GM12878 (cell line): ENCODE results near the gene NIPAL3. TPM values are rescaled to one million over a fixed set of nuclear protein-coding genes. Genes with fewer than 3 reads are reported as not detected.

Experiments
- ATAC-seq: fragments of 200-7000 bp; cut with Tn5 transposase; 3 replicates; pipeline ENCODE4 v1.9.1; 2020; ENCODE audit warnings: mild to moderate bottlenecking, moderate library complexity
- BruUV-seq: library from RNA; stranded (reverse); fragments of 400-500 nt; replicated peaks from 2 replicates; lab custom pipeline; 2021; lab: Mats Ljungman, UMichigan
- CTCF ChIA-PET: fragments of 300-600 bp; sonication (Branson Sonifier 250); formaldehyde crosslinking; extraction: SDS; loops from one replicate; lab custom pipeline; 2021; ENCODE audit warnings: inconsistent platforms; lab: Yijun Ruan, JAX
- POLR2A ChIA-PET: fragments of 350-600 bp; formaldehyde crosslinking; extraction: SDS; loops from one replicate; lab custom pipeline; 2021; ENCODE audit warnings: inconsistent platforms; lab: Charles Lee
- RAD21 ChIA-PET: fragments of 300-600 bp; sonication (Branson Sonifier 250); formaldehyde crosslinking; loops from one replicate; lab custom pipeline; 2023; ENCODE audit warnings: antibody characterized with exemption; ENCODE audit not compliant: unreplicated experiment; lab: Charles Lee
- SMC1A ChIA-PET: fragments of 300-600 bp; sonication (Branson Sonifier 250); formaldehyde crosslinking; loops from one replicate; lab custom pipeline; 2023; ENCODE audit not compliant: unreplicated experiment, uncharacterized antibody; lab: Charles Lee
- DNase-seq: peaks from one replicate; pipeline ENCODE4 v3.0.0-alpha.2; 2011; ENCODE audit warnings: low read depth, low spot score
- FAIRE-seq: peaks from 3 replicates; lab custom pipeline; 2011; peaks lifted over from hg19 to GRCh38; lab: Jason Lieb, UNC
- H2AFZ ChIP-seq: 2 replicates; pipeline ENCODE4 v1.6.0; 2011; ENCODE audit warnings: low read depth, low read length, control low read depth; ENCODE audit not compliant: control insufficient read depth
- H3K27ac ChIP-seq: 2 replicates; pipeline ENCODE4 v1.5.1; 2011; ENCODE audit warnings: control low read depth; ENCODE audit not compliant: control insufficient read depth, insufficient read depth
- H3K27me3 ChIP-seq, 2 experiments: replicated peaks in 1 of 2; 2 replicates each; pipeline versions ENCODE4 v1.6.0 to v1.6.1; 2011; ENCODE audit warnings: low read length in 1 of 2; ENCODE audit not compliant: control insufficient read depth in 2 of 2, insufficient read depth in 2 of 2
- H3K36me3 ChIP-seq, 2 experiments: 2 replicates each; pipeline ENCODE4 v1.5.1; 2011; ENCODE audit warnings: low read length in 1 of 2; ENCODE audit not compliant: control insufficient read depth in 2 of 2, insufficient read depth in 2 of 2
- H3K4me1 ChIP-seq: 2 replicates; pipeline ENCODE4 v1.6.1; 2011; ENCODE audit warnings: mild to moderate bottlenecking, low read length, moderate library complexity, mixed read lengths; ENCODE audit not compliant: control insufficient read depth, insufficient read depth
- H3K4me2 ChIP-seq: 2 replicates; pipeline ENCODE4 v1.6.0; 2011; ENCODE audit warnings: control low read depth; ENCODE audit not compliant: control insufficient read depth, insufficient read depth
- H3K4me3 ChIP-seq: fragments of 200-600 bp; sonication (generic); 2 replicates; pipeline ENCODE4 v1.5.1; 2016
- H3K79me2 ChIP-seq: 2 replicates; pipeline ENCODE4 v1.6.0; 2011; ENCODE audit warnings: low read length; ENCODE audit not compliant: control insufficient read depth, insufficient read depth
- H3K9ac ChIP-seq: 2 replicates; pipeline ENCODE4 v1.8.0; 2011; ENCODE audit warnings: low read length, control low read depth, mixed read lengths; ENCODE audit not compliant: control insufficient read depth, insufficient read depth
- H3K9me3 ChIP-seq: replicated peaks from 3 replicates; pipeline ENCODE4 v1.5.1; 2011; ENCODE audit warnings: mild to moderate bottlenecking, low read length; ENCODE audit not compliant: control insufficient read depth, insufficient read depth
- H4K20me1 ChIP-seq: 2 replicates; pipeline ENCODE4 v1.6.0; 2011; ENCODE audit not compliant: control insufficient read depth, insufficient read depth
- CBFB ChIP-seq: IDR thresholded peaks from 2 replicates; pipeline ENCODE4 v1.6.1; 2016; ENCODE audit warnings: antibody characterized with exemption, low read depth
- IKZF1 ChIP-seq: fragments of 450-650 bp; conservative IDR thresholded peaks from 2 replicates; pipeline ENCODE4 v1.6.1; 2017; ENCODE audit warnings: antibody characterized with exemption, mild to moderate bottlenecking
- KDM1A ChIP-seq: fragments of 200-600 bp; sonication (generic); IDR thresholded peaks from 2 replicates; pipeline ENCODE4 v1.6.1; 2016; ENCODE audit warnings: borderline replicate concordance
- MTA3 ChIP-seq: IDR thresholded peaks from 2 replicates; pipeline ENCODE4 v1.6.1; 2012; ENCODE audit warnings: low read length, inconsistent platforms, borderline replicate concordance
- NFYB ChIP-seq: IDR thresholded peaks from 2 replicates; pipeline ENCODE4 v1.6.1; 2011; ENCODE audit warnings: low read depth, mild to moderate bottlenecking, low read length, improper control_type of control experiment, moderate library complexity; ENCODE audit not compliant: insufficient read depth
- POLR2AphosphoS5 ChIP-seq: IDR thresholded peaks from 2 replicates; pipeline ENCODE4 v1.6.1; 2011; ENCODE audit warnings: mild to moderate bottlenecking, low read length, inconsistent platforms
- SRF ChIP-seq, 2 experiments: IDR thresholded peaks; 2 replicates each; pipeline ENCODE4 v1.6.1; 2011; ENCODE audit warnings: low read depth in 2 of 2, low read length in 2 of 2, mild to moderate bottlenecking in 1 of 2, moderate library complexity in 1 of 2
- TAF1 ChIP-seq: IDR thresholded peaks from 2 replicates; pipeline ENCODE4 v1.6.1; 2011; ENCODE audit warnings: mild to moderate bottlenecking, low read depth, low read length, borderline replicate concordance
- WGBS: methylation state at CpG from one replicate; pipeline ENCODE4 v1.1.6; 2016; ENCODE audit warnings: low lambda C conversion rate; ENCODE audit not compliant: insufficient replicate concordance, insufficient coverage; ENCODE audit errors: missing lambda C conversion rate; 5-methylcytosine and 5-hydroxymethylcytosine counted together
- in situ Hi-C: fragments of 300-500 bp; cut with MboI; formaldehyde crosslinking; loops from 9 replicates; pipeline ENCODE4 v1.14.3; 2018; ENCODE audit warnings: mixed read lengths
- intact Hi-C: fragments of 100-400 bp; cut with micrococcal nuclease; formaldehyde crosslinking; loops from one replicate; pipeline ENCODE4 v1.14.2; 2022; ENCODE audit not compliant: unreplicated experiment
- polyA plus RNA-seq, 11 experiments: library from polyadenylated mRNA; depleted of rRNA in 4 of 11; unstranded in 6 of 11; stranded (reverse) in 5 of 11; fragments of >200 nt; fragmentation: Nextera tagmentation in 4 of 11; fragmentation: Illumina TruSeq in 1 of 11; extraction: Ambion mirVana in 4 of 11; extraction: Trizol in 1 of 11; gene quantifications; 1 replicate in 1 of 11; 2 replicates in 10 of 11; pipeline versions ENCODE4 v1.2.1 to v1.2.3, GENCODE V29; 2011 to 2016; ENCODE audit warnings: inconsistent platforms in 2 of 11, missing spikeins in 2 of 11, low read depth in 1 of 11
- total RNA-seq, 4 experiments: library from RNA; depleted of rRNA in 3 of 4; stranded (reverse); fragments of >200 nt in 3 of 4; fragmentation: Illumina TruSeq in 1 of 4; extraction: Trizol in 1 of 4; gene quantifications; 2 replicates each; pipeline versions ENCODE4 v1.2.1 to v1.2.3, GENCODE V29; 2013 to 2021
- TF ChIP-seq, protein P1 (sequence below): fragments of 450-650 bp; IDR thresholded peaks from 2 replicates; pipeline ENCODE4 v1.6.1; 2017; ENCODE audit warnings: mild to moderate bottlenecking, moderate library complexity

NIPAL3 gene
- total and polyA plus RNA-seq, 10 of the 15 experiments (the other 5 are each of a cell fraction or from before 2014, with no cell fraction given): 2.1 to 9.4 (median 4.2) TPM

DNA sequence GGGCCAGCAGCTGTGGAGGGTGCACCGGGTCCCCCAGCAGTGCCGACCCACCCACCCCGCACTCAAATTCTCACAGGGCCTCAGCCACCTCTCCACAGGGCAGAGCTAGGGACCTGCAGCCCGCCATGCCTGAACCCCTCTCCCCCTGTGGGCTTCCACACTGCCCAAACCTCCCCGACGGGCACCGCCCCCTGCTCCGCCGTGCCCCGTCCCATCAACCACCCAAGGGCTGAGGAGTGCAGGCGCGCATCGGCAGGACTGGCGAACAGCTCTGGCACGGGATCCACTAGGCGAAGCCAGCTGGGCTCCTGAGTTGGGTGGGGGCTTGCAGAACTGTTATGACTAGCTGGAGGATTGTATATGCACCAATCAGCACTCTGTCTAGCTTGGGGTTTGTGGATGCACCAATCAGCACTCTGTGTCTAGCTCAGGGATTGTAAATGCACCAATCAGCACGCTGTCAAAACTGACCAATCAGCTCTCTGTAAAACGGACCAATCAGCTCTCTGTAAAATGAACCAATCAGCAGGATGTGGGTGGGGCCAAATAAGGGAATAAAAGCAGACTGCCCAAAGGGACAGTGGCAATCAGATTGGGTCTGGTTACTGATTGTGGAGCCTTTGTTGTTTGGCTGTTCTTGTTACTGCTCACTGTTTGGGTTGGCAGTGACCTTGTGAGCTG is 74.6 kb downstream of the NIPAL3 start:
- Histone ChIP-seq H3K79me2 (no peaks in the 10 kb centered on the region), H3K36me3 (no peaks in the 10 kb centered on the region), H3K9me3 (peaks cover 5% of the 10 kb centered on the region; the same call in 2 of the 3 replicates), H3K4me3 (no peak overlapping the region), H3K27me3 (no peaks in the 10 kb centered on the region), H4K20me1 (no peaks in the 10 kb centered on the region), H3K4me2 (no peak overlapping the region), H3K27ac (no peak overlapping the region), H3K9ac (no peak overlapping the region), H2AFZ (no peak overlapping the region), H3K4me1 (no peaks in the 10 kb centered on the region)
- ChIA-PET CTCF (interaction anchor here (0.8 to 1.0 kb wide), 2 partner anchors 10 to 37 kb away, joined by 3 read pairs; no protein-coding TSS in a partner anchor), RAD21 (no interaction called here), POLR2A (interaction anchor here (0.6 kb wide), 1 partner anchor 14 kb away, joined by 4 read pairs; no protein-coding TSS in a partner anchor), SMC1A (interaction anchor here (1.1 kb wide), 1 partner anchor 16 kb away, joined by 3 read pairs; no protein-coding TSS in a partner anchor)
- FAIRE-seq (no peak), DNase-seq (no peak), ATAC-seq (no peak)
- BruUV-seq: no TSS peak
- intact Hi-C loops: no loop called here
- in situ Hi-C loops: no loop called here
- 84% methylated on average over 15 of the region's 18 CpGs for WGBS
- TF ChIP-seq, protein P1, sequence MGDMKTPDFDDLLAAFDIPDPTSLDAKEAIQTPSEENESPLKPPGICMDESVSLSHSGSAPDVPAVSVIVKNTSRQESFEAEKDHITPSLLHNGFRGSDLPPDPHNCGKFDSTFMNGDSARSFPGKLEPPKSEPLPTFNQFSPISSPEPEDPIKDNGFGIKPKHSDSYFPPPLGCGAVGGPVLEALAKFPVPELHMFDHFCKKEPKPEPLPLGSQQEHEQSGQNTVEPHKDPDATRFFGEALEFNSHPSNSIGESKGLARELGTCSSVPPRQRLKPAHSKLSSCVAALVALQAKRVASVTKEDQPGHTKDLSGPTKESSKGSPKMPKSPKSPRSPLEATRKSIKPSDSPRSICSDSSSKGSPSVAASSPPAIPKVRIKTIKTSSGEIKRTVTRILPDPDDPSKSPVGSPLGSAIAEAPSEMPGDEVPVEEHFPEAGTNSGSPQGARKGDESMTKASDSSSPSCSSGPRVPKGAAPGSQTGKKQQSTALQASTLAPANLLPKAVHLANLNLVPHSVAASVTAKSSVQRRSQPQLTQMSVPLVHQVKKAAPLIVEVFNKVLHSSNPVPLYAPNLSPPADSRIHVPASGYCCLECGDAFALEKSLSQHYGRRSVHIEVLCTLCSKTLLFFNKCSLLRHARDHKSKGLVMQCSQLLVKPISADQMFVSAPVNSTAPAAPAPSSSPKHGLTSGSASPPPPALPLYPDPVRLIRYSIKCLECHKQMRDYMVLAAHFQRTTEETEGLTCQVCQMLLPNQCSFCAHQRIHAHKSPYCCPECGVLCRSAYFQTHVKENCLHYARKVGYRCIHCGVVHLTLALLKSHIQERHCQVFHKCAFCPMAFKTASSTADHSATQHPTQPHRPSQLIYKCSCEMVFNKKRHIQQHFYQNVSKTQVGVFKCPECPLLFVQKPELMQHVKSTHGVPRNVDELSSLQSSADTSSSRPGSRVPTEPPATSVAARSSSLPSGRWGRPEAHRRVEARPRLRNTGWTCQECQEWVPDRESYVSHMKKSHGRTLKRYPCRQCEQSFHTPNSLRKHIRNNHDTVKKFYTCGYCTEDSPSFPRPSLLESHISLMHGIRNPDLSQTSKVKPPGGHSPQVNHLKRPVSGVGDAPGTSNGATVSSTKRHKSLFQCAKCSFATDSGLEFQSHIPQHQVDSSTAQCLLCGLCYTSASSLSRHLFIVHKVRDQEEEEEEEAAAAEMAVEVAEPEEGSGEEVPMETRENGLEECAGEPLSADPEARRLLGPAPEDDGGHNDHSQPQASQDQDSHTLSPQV: no peak
- no peak for TF ChIP-seq MTA3
- no peak for TF ChIP-seq KDM1A
- TF ChIP-seq CBFB: no peak
- no peak for TF ChIP-seq SRF (IDR thresholded peaks at IDR 0.05; ENCODE audit: low read depth in 2 of 2, low read length in 2 of 2)
- TF ChIP-seq IKZF1: no peak
- peak; percentile 82 for TF ChIP-seq NFYB
- no peak for TF ChIP-seq POLR2AphosphoS5
- TF ChIP-seq TAF1: no peak
